Measurements from ENCODE around the gene ARHGAP12.

- TF ChIP-seq CTCF (IDR thresholded peaks at IDR 0.05) (no peak), ZFX (IDR thresholded peaks at IDR 0.05; ENCODE audit: borderline replicate concordance) (no peak)
Observed at GRCh38 chr10:31926765-31927564, 1.7 kb downstream of the ARHGAP12 start.
